ENCODE data around the gene PDZD8. TPM values are rescaled to one million over a fixed set of nuclear protein-coding genes. Genes with fewer than 3 reads are reported as not detected.

The PDZD8 gene
- polyA plus RNA-seq, 2 of the 4 experiments (the other 2 are of a cell fraction) = 27.4 to 76.7 TPM

DNA sequence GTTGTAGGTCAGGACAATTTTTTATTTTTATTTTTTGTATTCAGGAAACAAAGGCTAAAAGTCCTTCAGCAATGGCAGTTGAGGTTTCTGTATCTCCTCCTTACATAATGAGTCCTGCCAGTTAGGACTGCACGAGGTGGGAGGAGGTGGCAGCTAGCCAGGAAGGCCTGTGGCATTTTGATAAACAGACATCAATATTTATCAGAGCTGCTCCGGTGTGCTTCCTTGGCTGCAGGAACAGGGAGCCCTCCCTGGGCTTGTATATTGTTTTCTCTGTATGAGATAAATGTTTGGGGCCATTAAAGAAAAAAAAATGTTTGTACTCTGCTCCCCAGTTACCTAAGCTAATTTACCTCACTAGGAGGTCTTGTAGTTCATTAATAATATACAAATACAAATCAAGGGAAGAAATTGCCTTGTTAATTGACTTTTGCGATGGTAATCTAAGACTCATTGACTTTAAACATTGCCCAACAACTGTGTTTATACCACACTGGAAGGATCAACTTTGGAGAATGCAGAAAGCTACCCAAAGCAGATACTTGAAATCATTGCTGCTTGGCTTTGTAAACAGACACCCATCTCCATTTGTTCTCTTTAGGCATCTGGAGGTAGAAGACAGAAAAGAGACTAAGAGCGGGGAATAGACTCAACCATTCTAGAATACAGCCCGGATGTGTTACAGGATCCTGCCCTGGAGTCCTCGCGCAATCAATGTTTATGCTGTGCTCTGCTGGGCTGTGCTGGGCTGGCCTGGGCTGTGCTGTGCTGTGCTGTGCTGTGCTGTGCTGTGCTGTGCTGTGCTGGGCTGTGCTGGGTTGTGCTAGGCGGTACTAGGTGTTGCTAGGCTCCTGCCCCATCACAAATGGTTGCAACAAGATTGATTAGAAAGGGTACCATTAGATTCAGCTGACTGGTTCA lies 36.5 kb upstream of the PDZD8 start:
- ChIA-PET CTCF (interaction anchor here (1.4 kb wide), 1 partner anchor 31 kb away, joined by 3 read pairs; no protein-coding TSS in a partner anchor), POLR2A (no interaction called here)
- FAIRE-seq (no peak), DNase-seq (ENCODE audit: low read depth in 1 of 2, low spot score in 1 of 2) (no peak), ATAC-seq (peak; percentile 31 to 48; a peak in 3 of 6 replicates)
- Histone ChIP-seq H3K4me2 (peak overlapping the region; percentile 25), H3K4me1 (peaks cover 47% of the 10 kb centered on the region), H3K4me3 (no peak overlapping the region), H3K27ac (peak overlapping the region in 1 of 2 experiments; percentile 54; a peak in 3 of 6 replicates), H3K9me3 (no peaks in the 10 kb centered on the region)
- WGBS (ENCODE audit: missing lambda C conversion rate) = 52% methylated on average over 8 of the region's 8 CpGs
- TF ChIP-seq HOXB5 (CRISPR knock-in tag; IDR thresholded peaks at IDR 0.05) (no peak), NPAS2 (CRISPR knock-in tag; IDR thresholded peaks at IDR 0.05; ENCODE audit: borderline replicate concordance) (no peak), RCOR1 (IDR thresholded peaks at IDR 0.05; ENCODE audit: low read depth, low read length) (no peak), ZC3H11A (IDR thresholded peaks at IDR 0.05) (no peak), EHF (CRISPR knock-in tag; IDR thresholded peaks at IDR 0.05) (no peak), CBX2 (IDR thresholded peaks at IDR 0.05; ENCODE audit: borderline replicate concordance, low read depth) (no peak), ZNF302 (CRISPR knock-in tag; IDR thresholded peaks at IDR 0.05) (no peak), EP300 (IDR thresholded peaks at IDR 0.05) (no peak), ZSCAN20 (CRISPR knock-in tag; IDR thresholded peaks at IDR 0.05) (no peak), POLR2AphosphoS2 (conservative IDR thresholded peaks at IDR 0.05; ENCODE audit: low read length) (no peak), CHD4 (IDR thresholded peaks at IDR 0.05; ENCODE audit: borderline replicate concordance) (no peak)
- TF ChIP-seq, protein P1, sequence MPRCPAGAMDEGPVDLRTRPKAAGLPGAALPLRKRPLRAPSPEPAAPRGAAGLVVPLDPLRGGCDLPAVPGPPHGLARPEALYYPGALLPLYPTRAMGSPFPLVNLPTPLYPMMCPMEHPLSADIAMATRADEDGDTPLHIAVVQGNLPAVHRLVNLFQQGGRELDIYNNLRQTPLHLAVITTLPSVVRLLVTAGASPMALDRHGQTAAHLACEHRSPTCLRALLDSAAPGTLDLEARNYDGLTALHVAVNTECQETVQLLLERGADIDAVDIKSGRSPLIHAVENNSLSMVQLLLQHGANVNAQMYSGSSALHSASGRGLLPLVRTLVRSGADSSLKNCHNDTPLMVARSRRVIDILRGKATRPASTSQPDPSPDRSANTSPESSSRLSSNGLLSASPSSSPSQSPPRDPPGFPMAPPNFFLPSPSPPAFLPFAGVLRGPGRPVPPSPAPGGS (IDR thresholded peaks at IDR 0.05) = no peak

DNA sequence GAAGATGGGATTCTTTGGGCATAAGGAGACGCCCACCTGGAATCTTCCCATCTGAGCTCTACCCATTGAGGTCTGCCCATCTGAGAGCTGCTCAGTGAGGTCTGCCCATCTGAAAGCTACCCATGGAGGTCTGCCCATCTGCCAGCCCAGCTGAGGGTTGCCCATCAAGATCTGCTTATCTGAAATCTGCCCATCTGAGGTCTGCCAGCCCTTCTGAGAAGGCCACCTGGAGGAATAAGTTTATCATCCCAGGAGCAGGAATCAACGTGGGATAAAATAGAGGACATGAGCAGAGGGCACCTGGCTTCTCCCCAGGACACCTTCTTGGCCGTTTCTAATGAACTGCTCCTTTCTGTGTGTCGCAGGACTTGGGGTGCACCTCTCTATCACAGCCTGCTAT lies 35.3 kb upstream of the PDZD8 start:
- WGBS (ENCODE audit: missing lambda C conversion rate) = 71% methylated on average over 4 of the region's 4 CpGs
- Histone ChIP-seq H3K9me3 (no peaks in the 10 kb centered on the region), H3K4me2 (no peak overlapping the region), H3K4me3 (no peak overlapping the region), H3K4me1 (peaks cover 47% of the 10 kb centered on the region), H3K27ac (peak overlapping the region in 1 of 2 experiments; percentile 28; a peak in 1 of 6 replicates)
- ChIA-PET POLR2A (no interaction called here), CTCF (interaction anchor here (0.8 to 1.4 kb wide), 5 partner anchors 32 to 1158 kb away, joined by 3 to 4 read pairs (median 3); no protein-coding TSS in a partner anchor)
- TF ChIP-seq USF2 (IDR thresholded peaks at IDR 0.05) (no peak), FOXS1 (CRISPR knock-in tag; IDR thresholded peaks at IDR 0.05) (no peak), CBX2 (IDR thresholded peaks at IDR 0.05; ENCODE audit: borderline replicate concordance, low read depth) (no peak), BHLHE40 (IDR thresholded peaks at IDR 0.05; ENCODE audit: low read depth, low read length) (no peak), CHD4 (IDR thresholded peaks at IDR 0.05; ENCODE audit: borderline replicate concordance) (no peak), RAD21 (conservative IDR thresholded peaks at IDR 0.05 in 1 of 2, IDR thresholded peaks at IDR 0.05 in 1 of 2) (no peak), HOXB13 (CRISPR knock-in tag; IDR thresholded peaks at IDR 0.05; ENCODE audit: low read depth) (no peak), GATA3 (IDR thresholded peaks at IDR 0.05; ENCODE audit: borderline replicate concordance) (no peak), CBX8 (IDR thresholded peaks at IDR 0.05) (no peak), POLR2AphosphoS2 (conservative IDR thresholded peaks at IDR 0.05; ENCODE audit: low read length) (no peak), ZNF302 (CRISPR knock-in tag; IDR thresholded peaks at IDR 0.05) (no peak), TP53 (CRISPR knock-in tag; IDR thresholded peaks at IDR 0.05) (no peak), NFE2L2 (conservative IDR thresholded peaks at IDR 0.05; ENCODE audit: low read length) (no peak), HOXA7 (CRISPR knock-in tag; IDR thresholded peaks at IDR 0.05) (no peak), FOSL2 (IDR thresholded peaks at IDR 0.05) (no peak), FOSL2 (CRISPR knock-in tag; IDR thresholded peaks at IDR 0.05) (no peak), KDM1A (IDR thresholded peaks at IDR 0.05; ENCODE audit: low read depth) (no peak), NPAS2 (CRISPR knock-in tag; IDR thresholded peaks at IDR 0.05; ENCODE audit: borderline replicate concordance) (no peak), MAZ (IDR thresholded peaks at IDR 0.05; ENCODE audit: borderline replicate concordance, low read depth, low read length) (no peak)
- TF ChIP-seq, protein P2, sequence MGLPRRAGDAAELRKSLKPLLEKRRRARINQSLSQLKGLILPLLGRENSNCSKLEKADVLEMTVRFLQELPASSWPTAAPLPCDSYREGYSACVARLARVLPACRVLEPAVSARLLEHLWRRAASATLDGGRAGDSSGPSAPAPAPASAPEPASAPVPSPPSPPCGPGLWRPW (IDR thresholded peaks at IDR 0.05) = no peak
- TF ChIP-seq, protein P3, sequence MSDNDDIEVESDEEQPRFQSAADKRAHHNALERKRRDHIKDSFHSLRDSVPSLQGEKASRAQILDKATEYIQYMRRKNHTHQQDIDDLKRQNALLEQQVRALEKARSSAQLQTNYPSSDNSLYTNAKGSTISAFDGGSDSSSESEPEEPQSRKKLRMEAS (IDR thresholded peaks at IDR 0.05) = no peak
- no peak for DNase-seq (ENCODE audit: low read depth in 1 of 2, low spot score in 1 of 2)
- no peak for ATAC-seq
- FAIRE-seq = no peak

Data from A549 (cell line).